ENCODE results near the gene GAS6.

GAS6 gene

DNA sequence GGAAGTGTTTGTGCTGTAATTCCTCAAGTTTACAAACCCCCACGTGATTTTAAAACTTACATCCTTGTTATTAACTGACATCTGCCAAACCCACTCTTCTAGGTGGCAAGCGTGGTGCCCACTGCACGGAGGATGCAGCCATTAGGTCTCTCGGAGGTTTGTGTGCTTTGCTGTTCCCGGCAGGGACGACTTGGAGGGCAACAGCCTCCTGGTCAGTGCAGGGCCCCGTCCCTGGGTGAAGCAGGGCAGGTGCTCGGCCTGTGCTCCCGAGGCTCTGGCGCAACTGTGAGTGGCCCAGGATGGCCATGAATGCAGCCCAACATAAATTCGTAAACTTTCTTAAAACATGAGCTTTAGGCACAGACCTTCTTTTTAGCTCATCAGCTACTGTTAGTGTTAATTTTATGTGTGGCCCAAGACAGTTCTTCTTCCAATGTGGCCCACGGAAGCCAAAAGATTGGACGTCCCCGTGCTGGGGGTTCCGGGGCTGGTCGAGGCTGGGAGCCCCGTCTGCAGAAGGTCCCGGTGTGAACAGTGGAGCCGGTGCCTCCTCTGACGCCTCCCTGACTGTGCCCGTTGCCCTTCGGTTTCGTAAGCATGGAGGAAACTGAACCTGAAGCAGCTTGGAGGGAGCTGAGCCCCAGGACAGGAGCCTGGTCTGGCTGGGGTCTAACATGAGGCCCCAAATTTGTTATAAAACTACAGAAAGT lies 11.9 kb downstream of the GAS6 start:
- no peak for DNase-seq (ENCODE audit: low read depth in 2 of 2)

DNA sequence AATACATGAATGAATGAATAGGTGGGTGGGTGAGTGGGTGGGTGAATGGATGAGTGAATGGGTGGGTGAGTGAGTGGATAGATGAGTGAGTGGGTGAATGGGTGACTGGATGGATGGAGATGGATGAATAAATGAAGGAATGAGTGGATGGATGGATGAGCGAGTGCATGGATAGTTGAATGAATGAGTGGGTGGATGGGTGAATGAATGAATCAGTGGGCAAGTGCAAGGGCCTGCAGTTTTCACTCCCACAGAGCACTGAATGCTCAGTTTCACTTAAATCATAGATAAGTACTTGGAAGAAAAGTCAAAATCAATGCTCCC lies 12.4 kb downstream of the GAS6 start:
- no peak for DNase-seq (ENCODE audit: low read depth in 2 of 2)

DNA sequence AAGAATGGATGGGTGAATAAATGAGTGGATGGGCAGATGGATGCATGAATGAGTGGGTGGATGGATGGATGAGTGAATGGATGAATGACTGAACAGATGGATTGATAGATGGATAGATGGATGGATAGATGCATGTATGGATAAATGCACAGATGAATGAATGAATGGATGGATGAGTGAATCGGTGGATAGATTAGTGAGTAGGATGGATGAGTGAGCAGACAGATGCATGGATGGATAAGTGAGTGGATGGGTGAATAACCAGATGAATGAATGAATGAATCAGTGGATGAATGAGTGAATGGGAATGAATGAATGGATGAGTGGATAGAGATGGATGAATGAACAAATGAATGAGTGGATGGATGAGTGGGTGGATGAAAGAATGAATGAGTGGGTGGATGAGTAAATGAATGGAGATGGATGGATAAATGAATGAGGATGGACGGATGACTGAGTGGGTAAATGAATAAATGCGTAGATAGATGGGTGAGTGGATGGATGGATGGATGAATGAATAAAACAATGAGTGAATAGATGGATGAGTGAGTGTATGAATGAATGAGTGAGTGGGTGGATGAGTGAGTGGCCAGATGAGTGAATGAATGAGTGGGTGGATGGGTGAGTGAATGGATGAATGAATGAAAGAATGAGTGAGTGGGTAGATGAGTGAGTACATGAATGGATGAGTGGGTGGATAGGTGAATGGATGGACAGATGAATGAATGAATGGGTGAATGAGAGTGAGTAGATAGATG lies 13.0 kb downstream of the GAS6 start:
- DNase-seq (ENCODE audit: low read depth in 2 of 2) = no peak

DNA sequence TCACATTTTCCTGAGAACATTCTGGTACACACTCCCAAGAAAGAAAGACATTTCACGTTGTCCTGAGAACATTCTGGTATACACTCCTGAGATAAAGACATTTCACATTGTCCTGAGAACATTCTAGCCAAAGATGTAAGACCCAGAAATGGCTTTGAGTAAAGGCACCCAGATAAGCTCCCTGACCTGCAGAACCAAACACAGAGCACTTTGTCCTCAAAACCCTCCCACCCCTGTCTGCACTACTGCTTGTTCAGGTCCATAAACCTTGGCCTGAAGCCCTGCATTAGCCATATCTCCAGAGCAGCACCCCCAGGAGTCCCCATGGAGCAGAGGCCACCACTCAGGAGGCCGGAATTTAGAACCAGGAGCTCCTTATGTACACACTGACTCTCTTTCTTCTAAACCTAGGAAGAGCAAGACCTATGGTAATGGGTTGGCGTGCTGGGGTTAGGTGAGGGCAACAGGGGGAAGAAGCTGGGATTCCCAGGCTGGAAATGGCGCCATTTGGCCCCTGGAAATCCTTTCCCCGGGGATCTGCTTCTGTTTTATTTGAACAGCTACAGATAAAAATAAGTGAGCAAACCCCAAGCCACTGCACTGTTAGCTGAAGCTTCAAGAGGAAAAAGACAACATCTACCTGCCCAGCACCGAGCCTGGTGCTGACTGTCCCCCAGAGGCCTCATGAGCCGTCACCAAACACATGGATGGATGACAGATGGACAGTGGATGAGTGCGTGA lies 13.7 kb downstream of the GAS6 start:
- DNase-seq (ENCODE audit: low read depth in 2 of 2) = no peak

DNA sequence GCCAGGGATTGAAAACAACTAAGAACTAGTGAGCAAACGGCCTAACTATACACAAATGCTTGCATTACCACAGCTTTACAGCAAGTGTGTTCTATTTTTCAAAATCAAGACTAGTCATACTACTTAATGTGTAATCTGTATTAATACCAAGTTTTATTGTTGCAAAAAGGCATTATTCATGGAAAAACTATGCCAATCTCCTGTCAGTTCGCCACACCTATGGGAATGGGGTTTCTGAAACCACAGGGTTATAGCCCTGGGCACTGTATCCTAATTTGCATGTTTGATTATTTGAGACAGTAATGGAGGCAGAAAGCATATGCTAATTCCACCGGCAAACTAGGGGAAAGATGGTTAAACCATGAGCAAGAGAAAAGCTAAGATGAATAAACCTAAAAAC lies 14.3 kb downstream of the GAS6 start:
- DNase-seq (ENCODE audit: low read depth in 2 of 2) = no peak

DNA sequence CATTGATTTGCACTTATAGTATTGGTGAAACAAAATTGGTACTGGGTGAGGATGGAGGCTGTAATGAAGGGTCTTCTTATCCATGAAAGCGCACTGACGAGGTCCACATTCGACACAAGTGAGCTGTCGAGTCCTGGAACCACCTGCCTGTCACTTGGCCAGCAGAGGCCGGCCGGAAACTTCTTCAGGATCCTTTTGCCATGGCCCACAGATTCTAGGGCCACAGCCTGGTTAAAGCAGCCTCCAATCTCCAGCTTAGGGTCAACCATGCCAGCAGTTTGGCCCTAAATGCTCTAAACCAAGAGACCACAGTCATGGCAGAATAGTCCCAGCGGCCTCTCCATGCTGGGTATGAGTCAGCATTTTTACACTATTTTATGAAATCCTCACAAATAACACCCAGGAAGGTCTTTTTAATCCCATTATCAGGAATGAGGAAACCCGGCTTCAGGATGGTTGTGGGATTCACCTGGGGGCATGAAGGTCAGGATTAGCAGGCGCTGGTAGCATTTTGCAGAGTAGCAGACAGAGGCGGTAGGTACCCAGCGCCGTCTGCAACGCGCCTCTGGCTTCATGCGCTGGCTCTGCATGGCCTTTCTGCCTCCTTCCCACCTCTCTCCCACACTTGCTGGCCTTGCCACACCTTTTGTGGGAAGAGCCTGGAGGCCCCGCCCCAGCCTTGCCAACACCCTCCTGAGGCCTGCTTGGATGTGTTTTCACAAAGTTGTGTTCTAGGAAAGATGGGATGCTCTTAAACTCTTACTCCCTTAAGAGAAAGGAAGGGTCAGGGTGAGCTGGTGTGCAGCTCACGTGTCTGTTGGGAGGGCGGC lies 15.2 kb downstream of the GAS6 start:
- no peak for DNase-seq (ENCODE audit: low read depth in 2 of 2)

DNA sequence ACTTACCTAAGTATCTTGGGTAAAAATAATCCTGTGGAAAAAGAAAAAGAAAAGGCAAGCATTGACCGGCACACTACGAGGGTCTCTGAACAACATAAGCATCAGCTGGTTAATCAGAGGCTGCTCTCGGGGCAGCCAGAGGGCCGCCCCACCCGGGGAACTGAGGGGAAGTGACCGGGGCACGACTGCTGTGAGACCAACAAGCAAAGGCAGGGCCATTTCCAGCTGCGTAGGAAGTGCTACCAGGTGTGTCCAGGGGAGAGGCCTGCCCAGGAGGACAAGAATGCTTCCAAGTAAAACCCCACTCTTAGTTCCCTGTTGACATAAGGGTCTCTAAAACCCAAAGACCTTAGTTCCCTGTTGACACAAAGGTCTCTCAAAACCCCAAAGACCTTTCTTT lies 15.9 kb downstream of the GAS6 start:
- no peak for DNase-seq (ENCODE audit: low read depth in 2 of 2)

DNA sequence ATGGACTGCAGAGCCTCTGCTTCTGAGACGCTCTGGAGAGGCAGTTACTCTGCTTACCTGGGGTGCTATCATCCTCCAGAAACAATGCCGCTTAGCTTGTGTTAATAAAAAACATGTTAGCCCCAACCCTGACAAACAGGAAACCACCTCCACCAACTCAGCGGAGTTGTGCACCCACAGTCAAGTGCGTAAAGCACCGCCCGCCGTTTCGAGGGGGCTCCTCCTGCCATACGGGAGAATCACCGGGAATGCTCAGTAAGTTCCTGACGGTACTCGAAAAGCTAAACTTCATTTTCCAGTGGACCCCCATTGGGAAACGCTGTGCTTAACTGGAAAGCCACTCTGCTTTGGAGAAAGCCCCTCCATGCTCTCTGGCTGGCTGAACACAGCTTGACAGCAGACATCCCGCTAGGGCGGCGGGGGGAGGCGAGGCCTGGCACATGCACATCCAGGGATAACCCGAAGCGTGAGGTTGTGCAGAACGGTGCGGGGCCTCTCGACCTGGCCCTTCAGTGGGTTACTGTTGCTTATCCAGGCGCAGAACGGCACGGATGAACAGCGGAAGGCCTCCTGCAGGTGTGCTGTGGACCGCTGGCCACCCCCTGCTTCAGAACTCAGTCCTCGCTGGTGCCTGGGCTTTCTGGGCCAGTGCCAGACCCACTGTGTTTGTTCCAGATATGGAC lies 17.1 kb downstream of the GAS6 start:
- no peak for DNase-seq (ENCODE audit: low read depth in 2 of 2)

DNA sequence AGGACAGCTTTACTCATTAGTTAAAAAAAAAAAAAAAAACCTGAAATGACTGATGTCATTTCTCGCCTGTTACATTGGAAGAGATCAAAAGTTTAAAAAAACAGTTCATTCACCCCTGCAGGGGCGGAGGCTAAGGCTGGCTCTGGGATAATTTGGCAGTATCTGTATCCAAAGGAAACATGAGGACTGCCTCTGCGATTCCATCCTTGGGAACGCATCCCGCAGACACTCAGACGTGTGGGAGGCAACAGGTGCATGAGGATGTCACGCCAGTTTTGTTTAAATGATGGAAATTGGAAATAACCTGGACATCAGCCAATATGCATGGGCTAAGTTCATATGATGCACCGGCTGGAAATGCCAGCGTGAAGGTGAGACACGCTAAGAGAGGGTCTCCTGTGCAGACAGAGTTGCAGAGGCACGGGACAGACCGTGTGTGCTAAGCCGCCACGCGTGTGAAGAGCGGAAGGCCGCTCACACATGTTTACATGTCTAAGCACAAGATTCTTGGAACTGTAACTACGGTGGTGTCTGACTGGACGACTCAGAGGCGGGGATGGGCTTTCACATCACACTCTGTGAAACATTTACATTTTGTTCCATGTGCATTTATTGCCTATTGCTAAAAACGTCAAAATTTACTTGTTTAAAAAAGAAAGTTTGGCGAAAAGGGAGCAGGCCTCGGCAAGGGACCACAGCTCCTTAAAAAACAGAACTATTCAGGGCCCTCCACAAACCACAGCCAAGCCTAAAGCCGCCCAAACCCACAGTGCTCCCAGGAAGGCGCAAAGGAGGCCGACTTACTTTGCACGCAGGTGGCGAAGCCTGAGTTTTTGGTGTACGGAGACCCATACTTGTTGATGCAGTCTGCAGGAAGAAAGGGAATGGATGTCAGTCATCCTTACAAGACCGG lies 17.9 kb downstream of the GAS6 start:
- no peak for DNase-seq (ENCODE audit: low read depth in 2 of 2)

DNA sequence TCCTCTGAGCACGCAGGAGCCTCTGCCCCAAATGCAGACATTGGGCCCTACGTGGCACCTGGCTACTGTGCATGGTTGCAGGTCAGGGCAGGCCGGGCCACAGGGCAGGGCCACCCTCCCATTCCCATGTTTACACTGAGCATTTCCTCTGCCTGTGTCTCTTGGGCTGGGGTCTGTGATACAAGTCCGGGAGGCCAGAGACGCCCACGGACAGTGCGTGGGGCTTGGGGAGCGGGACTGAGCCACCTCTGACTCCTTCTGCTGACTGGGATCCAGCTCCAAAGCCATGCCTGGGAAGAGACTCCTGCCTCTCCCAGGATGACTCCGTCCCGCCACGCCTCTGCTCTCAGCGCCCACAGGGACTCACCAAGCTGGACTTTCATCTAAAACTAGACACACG lies 18.8 kb downstream of the GAS6 start:
- DNase-seq (ENCODE audit: low read depth in 2 of 2) = no peak

DNA sequence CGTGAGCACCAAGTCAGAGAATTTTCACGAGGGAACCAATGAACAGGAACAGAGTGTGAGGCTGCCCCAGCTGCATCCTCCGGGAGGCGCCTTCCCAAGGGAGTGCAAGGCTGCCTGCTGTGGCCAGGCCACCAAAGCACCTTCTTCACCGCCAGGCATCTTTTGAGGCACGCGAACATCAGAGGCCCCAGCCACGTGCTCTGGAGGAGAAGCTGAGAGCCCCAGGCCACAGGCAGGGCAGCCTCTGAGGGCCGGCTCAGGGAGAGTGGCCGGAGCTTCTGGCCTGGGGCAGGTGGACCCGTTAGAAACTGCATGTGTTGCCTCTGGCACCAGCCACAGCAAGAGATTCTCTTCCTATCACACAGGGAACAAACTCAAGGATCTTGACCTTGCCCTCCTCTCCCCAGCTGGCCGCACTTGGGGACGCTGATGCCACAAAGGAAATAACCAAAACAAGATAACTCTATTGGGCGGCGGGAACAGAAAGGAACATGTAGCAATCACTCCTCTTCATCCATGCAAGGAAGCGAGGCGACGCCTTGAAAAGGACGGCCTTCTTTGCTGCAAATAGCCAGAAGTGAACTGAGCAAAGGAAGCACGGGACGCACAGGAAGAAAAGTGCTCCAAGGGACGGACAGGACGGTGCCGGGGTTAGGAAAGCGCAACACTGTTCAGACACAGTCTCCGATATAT lies 19.9 kb downstream of the GAS6 start:
- no peak for DNase-seq (ENCODE audit: low read depth in 2 of 2)

DNA sequence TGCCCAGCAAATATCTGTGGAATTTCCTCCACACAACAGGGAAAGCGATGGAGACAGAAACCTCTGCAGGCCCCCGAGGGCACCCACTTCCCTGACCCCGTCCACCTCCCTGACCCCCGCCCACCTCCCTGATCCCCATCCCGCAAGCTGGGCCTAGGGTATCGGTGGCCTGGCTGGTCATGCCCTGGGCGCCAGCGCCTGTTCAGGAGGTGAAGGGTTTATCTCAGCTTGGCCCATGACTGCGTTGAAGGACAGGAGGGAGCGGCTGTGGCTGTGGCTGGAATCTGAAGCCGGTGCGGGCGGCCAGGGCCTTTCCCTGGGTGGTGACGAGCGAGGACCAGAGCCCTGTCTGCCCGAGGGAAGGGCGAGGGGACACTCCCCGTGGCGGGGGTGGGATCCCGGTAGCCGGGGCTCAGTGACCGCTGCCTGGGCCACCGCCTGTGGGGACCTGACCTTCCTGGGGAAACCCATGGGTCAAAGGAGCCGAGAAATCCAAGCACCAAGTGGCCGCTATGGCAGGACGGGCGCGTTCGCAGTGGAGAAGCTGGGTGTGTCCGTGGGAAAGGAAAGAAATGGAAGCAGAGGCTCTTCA lies 20.7 kb downstream of the GAS6 start:
- no peak for DNase-seq (ENCODE audit: low read depth in 2 of 2)

DNA sequence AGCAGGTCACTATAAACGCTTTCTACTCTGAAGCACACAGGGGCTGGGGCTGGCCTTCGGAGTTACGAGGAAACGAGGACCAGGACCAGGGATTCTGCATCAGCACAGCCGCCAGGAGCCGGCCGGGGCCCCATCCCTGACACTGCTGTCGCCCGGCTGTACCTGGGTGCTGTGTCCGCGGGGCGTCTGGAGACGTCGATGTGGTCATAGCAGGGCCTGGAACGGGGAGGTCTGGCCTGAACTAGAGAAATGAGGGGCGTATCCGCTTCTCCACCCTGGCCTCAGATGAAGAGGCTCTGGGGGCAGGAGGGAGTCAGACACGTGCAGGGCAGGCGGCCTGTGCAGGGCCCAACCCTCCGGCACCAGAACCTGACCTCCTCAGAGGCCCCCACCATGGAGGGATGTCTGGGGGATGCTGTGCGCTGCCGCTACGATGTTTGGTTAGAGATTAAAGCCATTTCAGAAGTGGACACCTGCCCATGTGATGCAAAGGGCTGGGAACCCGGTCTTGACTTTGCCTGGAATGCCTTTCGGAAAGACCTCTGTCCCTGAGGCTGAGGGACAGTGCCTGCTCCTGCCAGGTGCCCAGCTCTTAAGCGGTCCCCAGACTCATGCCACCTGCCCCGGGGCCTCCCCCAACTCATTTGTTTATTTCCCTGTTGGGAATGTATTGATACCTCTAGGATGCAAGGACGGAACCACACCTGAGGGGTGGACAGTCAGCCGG lies 21.4 kb downstream of the GAS6 start:
- DNase-seq (ENCODE audit: low read depth in 2 of 2) = no peak

DNA sequence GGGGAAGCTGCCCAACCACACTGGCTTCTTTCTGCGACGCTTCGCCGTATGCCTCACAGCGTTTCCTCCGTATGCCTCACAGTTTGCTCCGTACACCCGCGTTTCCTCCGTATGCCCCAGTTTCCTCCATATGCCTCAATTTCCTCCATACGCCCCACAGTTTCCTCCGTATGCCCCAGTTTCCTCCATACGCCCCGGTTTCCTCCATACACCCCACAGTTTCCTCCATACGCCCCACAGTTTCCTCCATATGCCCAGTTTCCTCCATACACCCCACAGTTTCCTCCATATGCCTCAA lies 22.6 kb downstream of the GAS6 start:
- DNase-seq (ENCODE audit: low read depth in 2 of 2) = no peak

DNA sequence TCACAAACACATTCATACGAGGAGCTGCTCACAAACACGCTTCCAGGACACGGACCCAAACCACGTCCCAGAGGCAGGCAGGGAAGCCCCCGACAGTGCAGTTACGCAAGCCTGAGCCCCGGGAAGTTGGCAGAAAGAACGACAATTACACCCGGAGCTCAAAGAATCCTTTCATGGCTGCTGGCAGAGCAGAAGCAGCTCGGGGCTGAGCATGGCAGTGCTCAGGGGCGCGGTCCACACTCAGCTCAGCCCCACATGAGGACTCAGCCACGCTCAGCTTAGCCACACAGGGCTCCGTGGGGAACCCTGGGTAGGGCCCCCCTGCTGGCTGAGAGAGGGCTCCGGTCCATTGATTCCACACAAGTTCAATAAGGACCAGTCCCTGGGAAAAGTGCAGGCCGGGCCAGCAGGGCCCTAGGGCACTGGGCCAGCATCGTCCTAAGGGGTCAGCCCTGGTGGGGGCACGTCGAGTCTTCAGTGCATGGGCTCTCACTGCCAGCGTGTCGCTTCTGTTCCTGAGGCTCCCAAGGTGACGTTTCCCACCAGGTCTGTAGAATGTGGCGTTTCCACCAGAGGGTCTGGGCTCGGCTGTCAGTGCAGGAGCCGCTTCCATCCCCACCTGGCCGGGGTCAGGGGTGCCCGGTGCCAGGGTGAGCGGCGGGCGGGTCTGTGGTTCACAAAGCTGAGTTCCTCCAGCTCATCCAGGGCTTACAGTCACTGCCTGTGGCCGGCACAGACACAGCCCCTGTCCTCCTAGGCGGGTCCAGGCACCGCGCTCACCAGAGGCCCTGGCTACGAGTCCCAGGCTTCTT lies 23.1 kb downstream of the GAS6 start:
- no peak for DNase-seq (ENCODE audit: low read depth in 2 of 2)

DNA sequence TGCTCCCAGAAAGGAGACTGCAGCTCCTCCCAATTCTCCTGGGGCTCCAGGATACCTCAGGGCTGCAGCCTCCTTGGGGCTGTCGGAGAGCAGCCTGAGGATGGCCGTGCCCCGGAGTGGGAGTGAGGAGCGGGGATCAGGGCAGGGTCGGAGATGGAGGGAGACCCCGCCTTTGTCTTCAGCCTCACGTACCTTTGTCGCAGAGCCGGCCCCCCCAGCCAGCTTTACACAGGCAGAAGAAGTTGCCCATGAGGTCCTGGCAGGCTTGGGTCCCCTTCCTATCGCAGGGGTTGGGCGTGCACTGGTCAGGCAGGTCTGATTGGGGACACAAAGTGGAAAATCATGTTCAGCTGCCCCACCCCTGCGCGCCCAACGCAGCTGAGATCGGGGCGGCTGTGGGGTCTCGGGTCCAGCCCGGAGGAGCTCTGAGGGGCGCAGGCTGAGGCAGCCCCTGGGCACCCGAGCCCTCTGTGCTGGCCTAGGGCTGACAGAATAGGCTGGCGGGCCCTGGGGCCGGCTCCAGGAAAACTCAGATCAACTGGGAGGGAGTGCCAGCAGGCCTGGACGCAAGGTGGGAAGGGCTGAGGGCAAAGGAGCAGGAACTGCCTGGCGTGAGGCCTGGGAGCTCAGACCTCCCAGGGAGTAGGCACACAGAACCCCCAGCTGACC lies 24.2 kb downstream of the GAS6 start:
- no peak for DNase-seq (ENCODE audit: low read depth in 2 of 2)

DNA sequence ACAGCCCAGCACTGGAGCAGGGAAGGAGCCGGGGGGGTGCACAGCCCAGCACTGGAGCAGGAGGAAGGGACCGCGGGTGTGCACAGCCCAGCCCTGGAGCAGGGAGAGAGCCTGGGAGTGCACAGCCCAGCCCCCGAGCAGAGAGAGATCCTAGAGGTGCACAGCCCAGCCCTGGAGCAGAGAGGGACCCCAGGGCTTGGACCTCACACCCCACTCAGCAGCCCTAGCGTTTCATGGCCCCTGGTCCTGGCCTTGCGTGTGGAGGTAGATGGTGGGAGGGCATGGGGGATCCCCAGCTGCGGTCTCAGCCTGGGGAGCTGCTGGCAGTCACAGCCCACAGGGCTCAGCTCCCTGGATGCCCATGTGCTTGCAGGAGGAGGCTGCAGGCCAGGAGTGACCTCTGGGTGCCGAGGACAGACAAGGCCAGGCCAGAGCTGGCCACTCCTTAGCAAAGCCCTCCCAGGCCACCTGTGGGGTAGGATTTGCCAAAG lies 25.1 kb downstream of the GAS6 start:
- DNase-seq (ENCODE audit: low read depth in 2 of 2) = no peak
